Esophagus muscularis mucosa (tissue), 3 donors: ENCODE results near the gene ABI3BP.

Experiments used
- CTCF ChIP-seq, 3 experiments: fragments of 200-600 bp in 2 of 3; fragments of 450-650 bp in 1 of 3; sonication (generic) in 2 of 3; IDR thresholded peaks; one replicate each; pipeline ENCODE4 v1.5.1; 2017 to 2019; ENCODE audit warnings: antibody characterized with exemption in 3 of 3, mild to moderate bottlenecking in 2 of 3, moderate library complexity in 1 of 3
- POLR2A ChIP-seq: fragments of 450-650 bp; IDR thresholded peaks from one replicate; pipeline ENCODE4 v1.6.1; 2017; ENCODE audit warnings: antibody characterized with exemption, moderate library complexity, mild to moderate bottlenecking, low read depth

DNA sequence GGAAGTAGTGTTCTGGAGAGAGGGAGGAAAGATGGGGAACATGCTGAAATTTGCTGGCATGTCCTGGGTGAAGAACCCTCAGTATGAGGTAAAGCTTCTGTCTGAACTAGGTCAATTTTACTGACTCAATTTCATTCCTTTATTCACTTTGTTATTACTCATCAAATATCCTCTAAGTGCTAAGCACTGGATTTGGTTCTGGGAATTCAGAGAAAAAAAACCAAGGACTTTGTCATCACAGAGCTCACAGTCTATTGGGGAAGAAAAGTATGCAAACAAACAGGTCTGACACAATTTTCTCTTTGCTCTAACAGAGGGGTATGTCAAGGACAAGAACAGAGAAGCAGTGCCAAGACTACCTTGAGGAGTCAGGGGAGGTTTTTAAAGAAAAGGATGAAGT is 215.9 kb downstream of the ABI3BP start:
- TF ChIP-seq CTCF (IDR thresholded peaks at IDR 0.05) (no peak), POLR2A (no peak)
